ENCODE results near the gene MDGA2. TPM values are rescaled to one million over a fixed set of nuclear protein-coding genes. Genes with fewer than 3 reads are reported as not detected.

MDGA2 gene
- total and polyA plus RNA-seq, 2 donors (not counting 1 experiment from before 2014, with no cell fraction given) = not detected

DNA sequence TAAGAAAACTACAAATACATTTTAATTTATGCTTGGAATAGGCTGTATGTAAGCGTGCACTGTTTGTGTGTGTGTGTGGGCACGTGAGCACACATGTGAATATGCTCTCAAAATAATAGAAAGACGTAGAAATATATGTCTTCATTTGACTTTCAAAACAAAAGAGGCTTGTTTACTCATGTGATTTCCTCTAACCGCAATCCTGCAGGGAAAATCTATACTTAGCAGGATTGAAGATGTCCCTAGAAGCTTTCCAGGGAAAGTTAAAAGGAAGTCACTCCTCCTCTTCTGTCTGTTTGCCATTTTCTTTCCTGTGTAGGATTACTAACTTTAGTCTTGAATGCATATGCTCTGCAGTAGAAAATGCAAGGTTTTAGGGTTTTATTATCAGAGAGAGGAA lies 404.7 kb downstream of the MDGA2 start:
- H3K9ac ChIP-seq (ENCODE audit: insufficient read depth, low read length) = no peak overlapping the region

DNA sequence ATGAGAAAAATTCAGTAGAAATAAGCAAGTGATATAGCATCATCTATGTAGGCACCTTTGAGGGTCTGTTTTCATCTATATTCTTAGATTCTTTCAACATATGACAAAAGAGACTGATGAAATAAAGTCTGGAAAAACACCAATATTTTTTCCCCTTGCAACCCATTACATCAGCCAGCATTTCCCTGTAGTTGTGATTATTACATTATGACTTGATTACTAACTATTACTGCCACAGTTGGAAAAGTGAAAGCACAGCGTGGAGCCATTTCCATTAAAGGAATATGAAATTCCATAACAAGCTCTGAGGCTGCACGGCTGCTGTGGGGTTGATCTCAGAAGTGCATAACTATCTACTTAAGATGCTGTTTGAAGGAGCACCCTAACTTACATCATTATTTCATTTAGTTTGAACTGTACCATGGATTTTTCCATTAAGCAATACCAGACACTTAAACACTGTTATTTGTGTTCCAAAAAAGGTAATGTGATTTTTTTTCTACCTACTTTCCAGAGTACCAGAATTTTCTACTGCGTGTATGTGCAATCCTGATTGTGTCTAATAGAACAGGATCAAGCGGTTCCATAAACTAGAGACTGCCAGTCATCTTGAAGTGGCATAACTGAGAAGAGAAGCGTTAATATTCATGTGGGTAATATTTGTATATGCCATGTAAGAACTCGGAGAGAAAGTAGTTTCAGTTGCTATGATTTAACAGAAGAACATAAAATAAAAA lies 405.5 kb downstream of the MDGA2 start:
- peak in 1 of 2 donors; percentile 44 for DNase-seq (ENCODE audit: low read depth in 2 of 2)
- no peak overlapping the region for H3K4me3 ChIP-seq (replicated peaks in 1 of 4; ENCODE audit: control extremely low read depth in 1 of 4, insufficient read depth in 1 of 4, low read depth in 3 of 4, low read length in 4 of 4)
- no peaks in the 10 kb centered on the region for H3K4me1 ChIP-seq (ENCODE audit: control insufficient read depth, extremely low read depth, insufficient read depth, low read length)
- no peaks in the 10 kb centered on the region for H3K27me3 ChIP-seq (ENCODE audit: control insufficient read depth, insufficient read depth, low read length)
- H3K36me3 ChIP-seq (ENCODE audit: control insufficient read depth, insufficient read depth, low read length) = no peaks in the 10 kb centered on the region
- no peak overlapping the region for H2AFZ ChIP-seq (ENCODE audit: low read length)
- no peak overlapping the region for H3K27ac ChIP-seq (ENCODE audit: insufficient read depth, low read length)
- no peak overlapping the region for H3K9ac ChIP-seq (ENCODE audit: insufficient read depth, low read length)
- no peak overlapping the region for H3K4me2 ChIP-seq (ENCODE audit: extremely low read depth, insufficient read depth, low read length)
- H3K9me3 ChIP-seq (ENCODE audit: control insufficient read depth, insufficient read depth, low read depth, low read length) = no peaks in the 10 kb centered on the region
- TF ChIP-seq, protein P1, sequence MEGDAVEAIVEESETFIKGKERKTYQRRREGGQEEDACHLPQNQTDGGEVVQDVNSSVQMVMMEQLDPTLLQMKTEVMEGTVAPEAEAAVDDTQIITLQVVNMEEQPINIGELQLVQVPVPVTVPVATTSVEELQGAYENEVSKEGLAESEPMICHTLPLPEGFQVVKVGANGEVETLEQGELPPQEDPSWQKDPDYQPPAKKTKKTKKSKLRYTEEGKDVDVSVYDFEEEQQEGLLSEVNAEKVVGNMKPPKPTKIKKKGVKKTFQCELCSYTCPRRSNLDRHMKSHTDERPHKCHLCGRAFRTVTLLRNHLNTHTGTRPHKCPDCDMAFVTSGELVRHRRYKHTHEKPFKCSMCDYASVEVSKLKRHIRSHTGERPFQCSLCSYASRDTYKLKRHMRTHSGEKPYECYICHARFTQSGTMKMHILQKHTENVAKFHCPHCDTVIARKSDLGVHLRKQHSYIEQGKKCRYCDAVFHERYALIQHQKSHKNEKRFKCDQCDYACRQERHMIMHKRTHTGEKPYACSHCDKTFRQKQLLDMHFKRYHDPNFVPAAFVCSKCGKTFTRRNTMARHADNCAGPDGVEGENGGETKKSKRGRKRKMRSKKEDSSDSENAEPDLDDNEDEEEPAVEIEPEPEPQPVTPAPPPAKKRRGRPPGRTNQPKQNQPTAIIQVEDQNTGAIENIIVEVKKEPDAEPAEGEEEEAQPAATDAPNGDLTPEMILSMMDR (conservative IDR thresholded peaks at IDR 0.05 in 1 of 2, IDR thresholded peaks at IDR 0.05 in 1 of 2; ENCODE audit: low read depth in 1 of 2, low read length in 2 of 2) = no peak
- TF ChIP-seq EZH2 (IDR thresholded peaks at IDR 0.05; ENCODE audit: low read length, missing control alignments) = no peak
- H3K79me2 ChIP-seq (ENCODE audit: control insufficient read depth, insufficient read depth, low read length) = no peaks in the 10 kb centered on the region
- no peaks in the 10 kb centered on the region for H4K20me1 ChIP-seq (ENCODE audit: control insufficient read depth, extremely low read depth, insufficient read depth, low read length)

More for the DNA sequence above, 404.7 kb downstream of the MDGA2 start:
- H3K36me3 ChIP-seq (ENCODE audit: control insufficient read depth, insufficient read depth, low read length) = no peaks in the 10 kb centered on the region
- H3K27me3 ChIP-seq (ENCODE audit: control insufficient read depth, insufficient read depth, low read length) = no peaks in the 10 kb centered on the region
- DNase-seq (ENCODE audit: low read depth in 2 of 2) = no peak
- H3K27ac ChIP-seq (ENCODE audit: insufficient read depth, low read length) = no peak overlapping the region
- no peak for TF ChIP-seq EZH2 (IDR thresholded peaks at IDR 0.05; ENCODE audit: low read length, missing control alignments)
- TF ChIP-seq, protein P1 (conservative IDR thresholded peaks at IDR 0.05 in 1 of 2, IDR thresholded peaks at IDR 0.05 in 1 of 2; ENCODE audit: low read depth in 1 of 2, low read length in 2 of 2) = no peak
- H3K9me3 ChIP-seq (ENCODE audit: control insufficient read depth, insufficient read depth, low read depth, low read length) = no peaks in the 10 kb centered on the region
- H3K4me3 ChIP-seq (replicated peaks in 1 of 4; ENCODE audit: control extremely low read depth in 1 of 4, insufficient read depth in 1 of 4, low read depth in 3 of 4, low read length in 4 of 4) = no peak overlapping the region
- H3K4me1 ChIP-seq (ENCODE audit: control insufficient read depth, extremely low read depth, insufficient read depth, low read length) = no peaks in the 10 kb centered on the region
- no peak overlapping the region for H2AFZ ChIP-seq (ENCODE audit: low read length)
- H3K4me2 ChIP-seq (ENCODE audit: extremely low read depth, insufficient read depth, low read length) = no peak overlapping the region
- H4K20me1 ChIP-seq (ENCODE audit: control insufficient read depth, extremely low read depth, insufficient read depth, low read length) = no peaks in the 10 kb centered on the region
- no peaks in the 10 kb centered on the region for H3K79me2 ChIP-seq (ENCODE audit: control insufficient read depth, insufficient read depth, low read length)

DNA sequence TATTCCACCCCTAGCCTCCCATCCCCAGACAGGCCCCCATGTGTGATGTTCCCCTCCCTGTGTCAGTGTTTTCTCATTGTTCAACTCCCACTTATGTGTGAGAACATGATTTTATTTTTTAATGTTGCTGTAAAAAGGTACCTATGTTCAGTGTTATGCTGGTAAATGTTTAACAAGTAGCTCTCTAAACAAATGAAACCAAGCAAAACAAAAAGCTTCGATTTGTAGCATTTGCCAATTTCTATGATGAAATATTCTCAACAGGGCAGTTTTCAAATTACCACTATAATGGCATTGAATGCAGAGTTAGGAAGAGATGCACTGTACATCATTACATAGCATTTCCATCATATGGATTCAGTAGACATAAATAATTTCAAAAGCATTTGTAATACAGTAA lies 410.6 kb downstream of the MDGA2 start:
- H3K4me3 ChIP-seq (replicated peaks in 1 of 4; ENCODE audit: control extremely low read depth in 1 of 4, insufficient read depth in 1 of 4, low read depth in 3 of 4, low read length in 4 of 4) = no peak overlapping the region
- H3K4me2 ChIP-seq (ENCODE audit: extremely low read depth, insufficient read depth, low read length) = no peak overlapping the region
- no peak overlapping the region for H3K27ac ChIP-seq (ENCODE audit: insufficient read depth, low read length)
- H3K36me3 ChIP-seq (ENCODE audit: control insufficient read depth, insufficient read depth, low read length) = no peaks in the 10 kb centered on the region
- H3K27me3 ChIP-seq (ENCODE audit: control insufficient read depth, insufficient read depth, low read length) = no peaks in the 10 kb centered on the region
- no peak for TF ChIP-seq EZH2 (IDR thresholded peaks at IDR 0.05; ENCODE audit: low read length, missing control alignments)
- TF ChIP-seq, protein P1 (conservative IDR thresholded peaks at IDR 0.05 in 1 of 2, IDR thresholded peaks at IDR 0.05 in 1 of 2; ENCODE audit: low read depth in 1 of 2, low read length in 2 of 2) = no peak
- H3K4me1 ChIP-seq (ENCODE audit: control insufficient read depth, extremely low read depth, insufficient read depth, low read length) = no peaks in the 10 kb centered on the region
- H4K20me1 ChIP-seq (ENCODE audit: control insufficient read depth, extremely low read depth, insufficient read depth, low read length) = no peaks in the 10 kb centered on the region
- no peaks in the 10 kb centered on the region for H3K79me2 ChIP-seq (ENCODE audit: control insufficient read depth, insufficient read depth, low read length)
- no peak overlapping the region for H2AFZ ChIP-seq (ENCODE audit: low read length)
- no peaks in the 10 kb centered on the region for H3K9me3 ChIP-seq (ENCODE audit: control insufficient read depth, insufficient read depth, low read depth, low read length)
- H3K9ac ChIP-seq (ENCODE audit: insufficient read depth, low read length) = no peak overlapping the region
- DNase-seq (ENCODE audit: low read depth in 2 of 2) = no peak
